ENCODE data around the gene EEFSEC.

Gene EEFSEC

GRCh38 chr3:128210711-128211110, 57.4 kb downstream of the EEFSEC start:
- H3K4me3 ChIP-seq (ENCODE audit: insufficient read depth, low read depth, low read length) = no peak overlapping the region
- no peak overlapping the region for H3K27ac ChIP-seq (ENCODE audit: insufficient read depth, low read depth, low read length, poor library complexity, severe bottlenecking)
- 92 to 95% methylated on average over 3 of the region's 3 CpGs for WGBS, 2 experiments
- H3K9me3 ChIP-seq (ENCODE audit: control insufficient read depth, low read length) = no peaks in the 10 kb centered on the region
- H3K27me3 ChIP-seq (ENCODE audit: control insufficient read depth, insufficient read depth, low read length, poor library complexity, severe bottlenecking) = no peaks in the 10 kb centered on the region
- H3K4me1 ChIP-seq (ENCODE audit: control insufficient read depth, insufficient read depth, low read length) = no peaks in the 10 kb centered on the region
- no peaks in the 10 kb centered on the region for H3K36me3 ChIP-seq (ENCODE audit: control insufficient read depth, insufficient read depth, low read length)

DNA sequence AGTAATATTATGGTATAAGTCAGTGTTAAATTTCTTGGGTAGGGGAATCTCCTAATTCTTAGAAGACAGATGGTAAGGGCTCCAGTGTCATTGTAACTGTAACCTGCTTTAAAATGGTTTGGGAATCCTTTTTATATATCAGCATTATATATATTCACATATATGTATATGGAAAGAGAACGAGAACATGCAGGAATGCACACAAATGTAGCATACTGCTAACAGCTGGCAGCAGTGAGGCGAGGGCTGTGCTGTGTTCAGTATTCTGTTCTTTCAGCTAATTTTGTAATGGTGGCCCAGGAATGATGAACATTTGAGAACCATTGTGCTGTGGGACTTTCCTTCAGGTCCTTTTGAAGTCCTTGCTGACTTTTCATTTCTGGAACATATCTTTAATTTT, 60.8 kb downstream of the EEFSEC start:
- Histone ChIP-seq H3K4me1 (ENCODE audit: control insufficient read depth, insufficient read depth, low read length) (no peaks in the 10 kb centered on the region), H3K9me3 (ENCODE audit: control insufficient read depth, low read length) (no peaks in the 10 kb centered on the region), H3K27ac (ENCODE audit: insufficient read depth, low read depth, low read length, poor library complexity, severe bottlenecking) (no peak overlapping the region), H3K4me3 (ENCODE audit: insufficient read depth, low read depth, low read length) (no peak overlapping the region), H3K27me3 (ENCODE audit: control insufficient read depth, insufficient read depth, low read length, poor library complexity, severe bottlenecking) (no peaks in the 10 kb centered on the region), H3K36me3 (ENCODE audit: control insufficient read depth, insufficient read depth, low read length) (no peaks in the 10 kb centered on the region)
- 96 to 97% methylated on average over 2 of the region's 2 CpGs for WGBS, 2 experiments

DNA sequence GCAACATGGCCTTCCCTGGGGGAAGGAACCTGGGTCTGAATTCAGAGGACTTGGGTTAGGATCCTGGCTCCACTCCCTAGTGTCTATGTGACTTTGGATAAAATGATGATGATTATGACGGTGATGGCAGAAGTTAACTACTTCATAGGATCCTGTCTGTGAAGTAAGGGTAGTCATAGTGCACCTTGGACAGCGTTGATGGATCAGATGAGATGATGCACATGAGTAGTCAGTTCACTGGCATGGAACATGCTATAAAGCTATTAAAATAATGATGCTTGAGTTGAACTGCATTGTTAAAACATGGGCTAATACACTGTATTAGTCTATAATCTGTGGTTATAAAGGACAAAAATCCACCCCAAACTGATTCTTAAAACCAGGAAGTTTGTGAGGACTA, 62.0 kb downstream of the EEFSEC start:
- Histone ChIP-seq H3K36me3 (ENCODE audit: control insufficient read depth, insufficient read depth, low read length) (no peaks in the 10 kb centered on the region), H3K4me1 (ENCODE audit: control insufficient read depth, insufficient read depth, low read length) (no peaks in the 10 kb centered on the region), H3K27ac (ENCODE audit: insufficient read depth, low read depth, low read length, poor library complexity, severe bottlenecking) (no peak overlapping the region), H3K27me3 (ENCODE audit: control insufficient read depth, insufficient read depth, low read length, poor library complexity, severe bottlenecking) (no peaks in the 10 kb centered on the region), H3K9me3 (ENCODE audit: control insufficient read depth, low read length) (no peaks in the 10 kb centered on the region), H3K4me3 (ENCODE audit: insufficient read depth, low read depth, low read length) (no peak overlapping the region)
- WGBS, 2 experiments = 89 to 90% methylated on average over 2 of the region's 2 CpGs

GRCh38 chr3:128215800-128216495, 62.7 kb downstream of the EEFSEC start:
- Histone ChIP-seq H3K27me3 (ENCODE audit: control insufficient read depth, insufficient read depth, low read length, poor library complexity, severe bottlenecking) (no peaks in the 10 kb centered on the region), H3K36me3 (ENCODE audit: control insufficient read depth, insufficient read depth, low read length) (no peaks in the 10 kb centered on the region), H3K9me3 (ENCODE audit: control insufficient read depth, low read length) (no peaks in the 10 kb centered on the region), H3K4me1 (ENCODE audit: control insufficient read depth, insufficient read depth, low read length) (no peaks in the 10 kb centered on the region), H3K4me3 (ENCODE audit: insufficient read depth, low read depth, low read length) (no peak overlapping the region), H3K27ac (ENCODE audit: insufficient read depth, low read depth, low read length, poor library complexity, severe bottlenecking) (no peak overlapping the region)
- WGBS, 2 experiments = 63 to 64% methylated on average over 5 of the region's 5 CpGs

- H3K36me3 ChIP-seq (ENCODE audit: control insufficient read depth, insufficient read depth, low read length) = no peaks in the 10 kb centered on the region
- no peak overlapping the region for H3K4me3 ChIP-seq (ENCODE audit: insufficient read depth, low read depth, low read length)
- no peak overlapping the region for H3K27ac ChIP-seq (ENCODE audit: insufficient read depth, low read depth, low read length, poor library complexity, severe bottlenecking)
- H3K4me1 ChIP-seq (ENCODE audit: control insufficient read depth, insufficient read depth, low read length) = no peaks in the 10 kb centered on the region
- no peaks in the 10 kb centered on the region for H3K27me3 ChIP-seq (ENCODE audit: control insufficient read depth, insufficient read depth, low read length, poor library complexity, severe bottlenecking)
- 90 to 95% methylated on average over 6 of the region's 6 CpGs for WGBS, 2 experiments
- H3K9me3 ChIP-seq (ENCODE audit: control insufficient read depth, low read length) = peaks cover 3% of the 10 kb centered on the region
Measured at GRCh38 chr3:128217702-128218547, 64.6 kb downstream of the EEFSEC start.

DNA sequence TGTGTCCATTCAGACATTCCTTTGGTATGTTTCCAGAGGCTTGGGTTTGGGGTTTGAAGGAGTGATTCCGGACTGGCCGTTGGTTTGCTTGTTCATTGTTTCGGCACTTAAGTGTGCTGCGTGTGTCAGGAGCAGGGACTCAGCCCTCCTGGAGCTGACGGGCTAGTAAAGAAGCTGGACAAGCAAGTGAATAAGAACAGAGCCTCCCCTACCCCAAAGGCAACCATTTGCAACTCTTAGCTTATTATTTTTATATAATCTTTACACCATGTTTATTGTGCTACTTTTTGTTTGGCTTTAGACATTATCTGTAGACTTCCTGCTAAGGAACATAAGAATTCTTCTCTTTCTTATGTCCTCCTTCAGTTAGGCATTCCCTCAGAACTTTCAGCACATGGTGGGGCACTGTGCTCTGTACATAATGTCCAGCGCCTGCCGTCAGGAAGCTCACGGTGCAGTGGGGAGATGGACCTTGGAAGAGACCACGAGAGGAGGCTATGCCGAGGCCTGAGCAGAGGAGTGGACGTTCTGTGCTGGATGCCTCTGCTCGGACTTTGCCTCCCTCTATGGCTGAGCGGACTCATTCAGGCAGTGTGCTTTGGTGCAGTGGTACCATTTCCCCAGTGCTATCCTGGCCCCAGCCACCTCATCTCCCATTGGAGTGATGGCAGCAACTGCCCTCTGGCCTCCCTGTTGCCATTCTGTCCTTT, 65.4 kb downstream of the EEFSEC start:
- H3K27ac ChIP-seq (ENCODE audit: insufficient read depth, low read depth, low read length, poor library complexity, severe bottlenecking) = no peak overlapping the region
- H3K27me3 ChIP-seq (ENCODE audit: control insufficient read depth, insufficient read depth, low read length, poor library complexity, severe bottlenecking) = no peaks in the 10 kb centered on the region
- H3K9me3 ChIP-seq (ENCODE audit: control insufficient read depth, low read length) = peaks cover 6% of the 10 kb centered on the region
- 92 to 95% methylated on average over 13 of the region's 13 CpGs for WGBS, 2 experiments
- H3K36me3 ChIP-seq (ENCODE audit: control insufficient read depth, insufficient read depth, low read length) = no peaks in the 10 kb centered on the region
- H3K4me3 ChIP-seq (ENCODE audit: insufficient read depth, low read depth, low read length) = no peak overlapping the region
- H3K4me1 ChIP-seq (ENCODE audit: control insufficient read depth, insufficient read depth, low read length) = no peaks in the 10 kb centered on the region

DNA sequence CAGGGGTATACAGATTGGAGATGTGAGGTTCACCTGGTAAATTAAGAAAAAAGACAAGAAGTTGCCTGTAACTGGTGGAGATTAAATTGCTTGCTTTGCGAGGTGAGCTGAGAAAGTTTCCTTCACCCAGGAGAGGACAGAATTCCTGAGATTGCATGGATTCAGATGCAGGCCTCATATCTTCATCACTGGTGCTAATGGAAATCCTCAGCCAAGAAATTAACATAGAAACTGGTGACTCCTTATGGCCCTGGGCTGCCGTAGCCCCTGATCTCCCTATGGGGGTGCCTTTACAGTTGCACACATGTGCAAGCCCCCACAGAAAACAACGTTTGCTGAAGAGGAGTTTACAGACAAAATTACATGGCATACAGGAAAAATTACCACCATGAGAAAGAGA, 68.0 kb downstream of the EEFSEC start:
- H3K4me3 ChIP-seq (ENCODE audit: insufficient read depth, low read depth, low read length) = no peak overlapping the region
- no peaks in the 10 kb centered on the region for H3K36me3 ChIP-seq (ENCODE audit: control insufficient read depth, insufficient read depth, low read length)
- WGBS, 2 experiments = 93% methylated on average over 3 of the region's 3 CpGs

DNA sequence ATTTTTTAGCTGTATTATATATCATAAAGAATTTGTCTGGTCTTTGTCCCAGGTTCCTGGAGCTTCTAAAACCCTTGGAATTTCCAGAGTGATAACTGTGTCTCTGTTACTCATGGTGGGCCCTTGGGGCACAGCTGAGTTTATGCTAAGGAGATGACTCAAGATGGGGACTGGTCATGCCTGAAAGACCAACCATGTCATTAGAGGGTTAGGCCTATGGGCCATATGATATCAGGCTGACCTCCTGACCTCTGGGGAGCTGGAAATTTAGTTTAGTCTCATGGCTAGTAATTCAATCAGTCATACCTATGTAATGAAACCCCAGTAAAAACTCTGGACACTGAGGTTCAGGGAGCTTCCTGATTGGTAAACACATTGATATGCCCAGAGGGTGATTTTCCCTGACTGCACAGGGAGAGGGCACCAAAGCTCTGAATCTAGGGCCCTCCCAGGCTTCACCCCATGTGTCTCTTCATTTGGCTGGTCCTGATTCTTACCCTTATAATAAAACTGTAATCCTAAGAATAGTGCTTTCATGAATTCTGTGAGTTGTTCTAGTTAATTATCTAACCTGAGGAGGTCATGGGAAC, 69.6 kb downstream of the EEFSEC start:
- H3K27ac ChIP-seq (ENCODE audit: insufficient read depth, low read depth, low read length, poor library complexity, severe bottlenecking) = no peak overlapping the region
- H3K36me3 ChIP-seq (ENCODE audit: control insufficient read depth, insufficient read depth, low read length) = no peaks in the 10 kb centered on the region
- H3K4me3 ChIP-seq (ENCODE audit: insufficient read depth, low read depth, low read length) = no peak overlapping the region
- peaks cover 6% of the 10 kb centered on the region for H3K9me3 ChIP-seq (ENCODE audit: control insufficient read depth, low read length)
- no peaks in the 10 kb centered on the region for H3K4me1 ChIP-seq (ENCODE audit: control insufficient read depth, insufficient read depth, low read length)
- H3K27me3 ChIP-seq (ENCODE audit: control insufficient read depth, insufficient read depth, low read length, poor library complexity, severe bottlenecking) = no peaks in the 10 kb centered on the region

More for the DNA sequence above, 68.0 kb downstream of the EEFSEC start:
- H3K27ac ChIP-seq (ENCODE audit: insufficient read depth, low read depth, low read length, poor library complexity, severe bottlenecking) = no peak overlapping the region
- H3K4me1 ChIP-seq (ENCODE audit: control insufficient read depth, insufficient read depth, low read length) = no peaks in the 10 kb centered on the region
- H3K9me3 ChIP-seq (ENCODE audit: control insufficient read depth, low read length) = peaks cover 6% of the 10 kb centered on the region
- H3K27me3 ChIP-seq (ENCODE audit: control insufficient read depth, insufficient read depth, low read length, poor library complexity, severe bottlenecking) = no peaks in the 10 kb centered on the region

GRCh38 chr3:128226186-128226725, 73.0 kb downstream of the EEFSEC start:
- 69 to 73% methylated on average over 8 of the region's 8 CpGs for WGBS, 2 experiments
- Histone ChIP-seq H3K4me3 (ENCODE audit: insufficient read depth, low read depth, low read length) (no peak overlapping the region), H3K27me3 (ENCODE audit: control insufficient read depth, insufficient read depth, low read length, poor library complexity, severe bottlenecking) (no peaks in the 10 kb centered on the region), H3K9me3 (ENCODE audit: control insufficient read depth, low read length) (peaks cover 6% of the 10 kb centered on the region), H3K27ac (ENCODE audit: insufficient read depth, low read depth, low read length, poor library complexity, severe bottlenecking) (no peak overlapping the region), H3K36me3 (ENCODE audit: control insufficient read depth, insufficient read depth, low read length) (no peaks in the 10 kb centered on the region), H3K4me1 (ENCODE audit: control insufficient read depth, insufficient read depth, low read length) (peaks cover 3% of the 10 kb centered on the region)

All from ectodermal cell (in vitro differentiated cells).